IMR-90 (cell line): ENCODE results near the gene C20orf144. TPM values are rescaled to one million over a fixed set of nuclear protein-coding genes. Genes with fewer than 3 reads are reported as not detected.
"Not testable (repeated sequence)": the region's sequence is repeated elsewhere in the genome, so short reads cannot be mapped to it uniquely, and the experiment has no call there.

ENCODE experiments used
- ATAC-seq: fragments of 200-7000 bp; cut with Tn5 transposase; 2 replicates; pipeline ENCODE4 v1.9.1; 2020; ENCODE audit warnings: low read depth, mild to moderate bottlenecking, moderate library complexity
- BruUV-seq: library from RNA; stranded (reverse); fragments of 400-500 nt; replicated peaks from 2 replicates; lab custom pipeline; 2021; lab: Mats Ljungman, UMichigan
- CTCF ChIA-PET: fragments of 300-600 bp; formaldehyde crosslinking; extraction: SDS; loops from one replicate; lab custom pipeline; 2021; ENCODE audit warnings: antibody characterized with exemption; lab: Yijun Ruan, JAX
- POLR2A ChIA-PET: fragments of 300-600 bp; sonication (Branson Sonifier 250); formaldehyde crosslinking; loops from one replicate; lab custom pipeline; 2022; ENCODE audit warnings: antibody characterized with exemption; ENCODE audit not compliant: unreplicated experiment; lab: Charles Lee
- DNase-seq: peaks from one replicate; pipeline ENCODE4 v3.0.0; 2013
- H2AFZ ChIP-seq: replicated peaks from 2 replicates; pipeline ENCODE3; 2013; ENCODE audit warnings: low read length, mild to moderate bottlenecking; ENCODE audit not compliant: poor library complexity
- H2AK5ac ChIP-seq: 2 replicates; pipeline ENCODE4 v1.6.1; 2013; ENCODE audit warnings: low read depth, low read length, inconsistent platforms
- H2AK9ac ChIP-seq: replicated peaks from 2 replicates; pipeline ENCODE3; 2013; ENCODE audit warnings: mild to moderate bottlenecking, low read depth, low read length, moderate library complexity; ENCODE audit not compliant: poor library complexity
- H2BK120ac ChIP-seq: 2 replicates; pipeline ENCODE4 v1.6.1; 2013; ENCODE audit warnings: low read depth, low read length, inconsistent platforms
- H2BK15ac ChIP-seq: 3 replicates; pipeline ENCODE4 v1.6.1; 2013; ENCODE audit warnings: low read depth, low read length, inconsistent platforms
- H2BK20ac ChIP-seq: 2 replicates; pipeline ENCODE4 v1.6.1; 2013; ENCODE audit warnings: low read depth, mild to moderate bottlenecking, inconsistent platforms, low read length, moderate library complexity
- H2BK5ac ChIP-seq: 2 replicates; pipeline ENCODE4 v1.6.1; 2013; ENCODE audit warnings: mild to moderate bottlenecking, low read depth, low read length, inconsistent platforms; ENCODE audit not compliant: poor library complexity, severe bottlenecking
- H3K14ac ChIP-seq: replicated peaks from 2 replicates; pipeline ENCODE4 v1.6.1; 2013; ENCODE audit warnings: low read depth, low read length, inconsistent platforms
- H3K18ac ChIP-seq: 2 replicates; pipeline ENCODE4 v1.6.1; 2013; ENCODE audit warnings: low read depth, low read length, control low read depth
- H3K23ac ChIP-seq: 2 replicates; pipeline ENCODE4 v1.6.1; 2013; ENCODE audit warnings: low read depth, low read length, inconsistent platforms
- H3K27ac ChIP-seq: 2 replicates; pipeline ENCODE4 v1.5.1; 2013; ENCODE audit warnings: mild to moderate bottlenecking, control low read depth, low read length; ENCODE audit not compliant: insufficient read depth
- H3K27me3 ChIP-seq: 2 replicates; pipeline ENCODE4 v1.6.1; 2013; ENCODE audit warnings: low read length; ENCODE audit not compliant: control insufficient read depth, insufficient read depth
- H3K36me3 ChIP-seq: 2 replicates; pipeline ENCODE4 v1.6.1; 2013; ENCODE audit warnings: low read length, mixed read lengths; ENCODE audit not compliant: control insufficient read depth, insufficient read depth
- H3K4ac ChIP-seq: 2 replicates; pipeline ENCODE4 v1.6.1; 2013; ENCODE audit warnings: low read depth, low read length, inconsistent platforms
- H3K4me1 ChIP-seq: 2 replicates; pipeline ENCODE4 v1.6.1; 2013; ENCODE audit warnings: low read length, mixed read lengths; ENCODE audit not compliant: control insufficient read depth, insufficient read depth
- H3K4me2 ChIP-seq: 2 replicates; pipeline ENCODE4 v1.6.1; 2013; ENCODE audit warnings: low read depth, mild to moderate bottlenecking, control low read depth, low read length, moderate library complexity
- H3K4me3 ChIP-seq: 2 replicates; pipeline ENCODE4 v1.5.1; 2013; ENCODE audit warnings: low read depth, mild to moderate bottlenecking, control low read depth, low read length, moderate library complexity; ENCODE audit not compliant: insufficient read depth
- H3K56ac ChIP-seq: 2 replicates; pipeline ENCODE4 v1.6.1; 2013; ENCODE audit warnings: low read length, inconsistent platforms; ENCODE audit not compliant: insufficient read depth; ENCODE audit errors: extremely low read depth
- H3K79me1 ChIP-seq, 2 experiments: 2 replicates each; pipeline ENCODE4 v1.6.1; 2013; ENCODE audit warnings: low read length in 2 of 2, inconsistent platforms in 1 of 2, low read depth in 1 of 2
- H3K9ac ChIP-seq: 2 replicates; pipeline ENCODE4 v1.6.1; 2013; ENCODE audit warnings: low read depth, low read length, control low read depth
- H3K9me1 ChIP-seq: 2 replicates; pipeline ENCODE4 v1.6.1; 2013; ENCODE audit warnings: low read length, inconsistent platforms; ENCODE audit not compliant: insufficient read depth
- H3K9me3 ChIP-seq: 2 replicates; pipeline ENCODE4 v1.6.1; 2013; ENCODE audit warnings: low read length; ENCODE audit not compliant: control insufficient read depth, insufficient read depth
- H4K20me1 ChIP-seq: 2 replicates; pipeline ENCODE4 v1.6.1; 2013; ENCODE audit warnings: low read length, inconsistent platforms; ENCODE audit not compliant: insufficient read depth
- H4K5ac ChIP-seq: 2 replicates; pipeline ENCODE4 v1.6.1; 2013; ENCODE audit warnings: mild to moderate bottlenecking, low read depth, low read length, control low read depth
- H4K8ac ChIP-seq, 2 experiments: 2 replicates each; pipeline ENCODE4 v1.6.1; 2013; ENCODE audit warnings: low read depth in 2 of 2, low read length in 2 of 2, control low read depth in 1 of 2, inconsistent platforms in 1 of 2
- H4K91ac ChIP-seq: 2 replicates; pipeline ENCODE4 v1.6.1; 2013; ENCODE audit warnings: low read depth, low read length, inconsistent platforms; ENCODE audit not compliant: insufficient read depth
- WGBS, 2 experiments: methylation state at CpG; one replicate each; pipeline versions ENCODE4 v1.1.5 to v1.1.7; 2013; ENCODE audit warnings: missing lambda C conversion rate in 2 of 2; ENCODE audit not compliant: insufficient read length in 1 of 2; ENCODE audit errors: extremely low coverage in 2 of 2; 5-methylcytosine and 5-hydroxymethylcytosine counted together
- dilution Hi-C: fragments of 300-500 bp; cut with HindIII; formaldehyde crosslinking; loops from one replicate; pipeline ENCODE4 v1.14.3; 2018; ENCODE audit warnings: low sequenced_read_pairs; ENCODE audit not compliant: unreplicated experiment
- in situ Hi-C: fragments of 300-500 bp; cut with MboI; formaldehyde crosslinking; loops from 3 replicates; pipeline ENCODE4 v1.14.3; 2019; ENCODE audit warnings: low sequenced_read_pairs, inconsistent platforms, mixed read lengths
- intact Hi-C: fragments of 100-400 bp; cut with micrococcal nuclease; formaldehyde crosslinking; loops from 2 replicates; pipeline ENCODE4 v1.10.0; 2022
- polyA plus RNA-seq, 3 experiments: library from polyadenylated mRNA; depleted of rRNA; stranded (reverse); fragments of >200 nt; gene quantifications; 2 replicates each; pipeline ENCODE4 v1.2.3, GENCODE V29; 2012; ENCODE audit warnings: low replicate concordance in 1 of 3
- total RNA-seq: library from RNA; depleted of rRNA; stranded (reverse); fragments of >200 nt; gene quantifications from 2 replicates; pipeline ENCODE4 v1.2.3, GENCODE V29; 2012

The C20orf144 gene
- total and polyA plus RNA-seq, 2 of the 4 experiments (the other 2 are of a cell fraction): under 0.01 to 0.19 TPM

DNA sequence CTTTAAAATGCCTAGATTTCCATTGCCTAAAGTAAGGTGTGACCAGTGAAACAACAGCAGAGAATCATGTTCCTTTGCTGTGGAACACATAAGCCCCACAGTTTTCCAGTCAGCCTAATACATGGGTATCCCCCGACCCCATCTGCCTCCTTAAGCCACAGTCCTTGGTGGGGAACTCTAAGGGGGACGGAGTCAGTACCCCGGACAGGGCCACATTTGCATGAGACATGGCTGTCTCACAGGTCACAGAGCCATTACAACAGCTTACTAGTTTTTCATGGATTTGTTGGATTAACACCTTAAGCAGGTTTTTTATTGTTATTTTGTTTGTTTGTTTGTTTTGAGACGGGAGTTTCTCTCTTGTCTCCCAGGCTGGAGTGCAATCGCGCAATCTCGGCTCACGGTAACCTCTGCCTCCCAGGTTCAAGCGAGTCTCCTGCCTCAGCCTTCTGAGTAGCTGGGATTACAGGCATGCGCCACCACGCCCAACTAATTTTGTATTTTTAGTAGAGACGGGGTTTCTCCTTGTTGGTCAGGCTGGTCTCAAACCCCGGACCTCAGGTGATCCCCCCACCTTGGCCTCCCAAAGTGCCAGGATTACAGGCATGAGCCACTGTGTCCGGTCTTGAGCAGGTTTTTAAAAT is 15.0 kb upstream of the C20orf144 start:
- not testable (repeated sequence) for H3K14ac ChIP-seq, H3K4me2 ChIP-seq

More for the DNA sequence above, 15.0 kb upstream of the C20orf144 start:
- H3K79me1 ChIP-seq, H4K5ac ChIP-seq, H2AK5ac ChIP-seq, ATAC-seq, dilution Hi-C loops, H2BK120ac ChIP-seq, H3K4me1 ChIP-seq, H2BK5ac ChIP-seq, H2AK9ac ChIP-seq, H2BK15ac ChIP-seq, in situ Hi-C loops, H3K9ac ChIP-seq, DNase-seq, H3K4ac ChIP-seq, H3K9me3 ChIP-seq, H4K8ac ChIP-seq, H3K18ac ChIP-seq, H4K91ac ChIP-seq, H2AFZ ChIP-seq, H2BK20ac ChIP-seq, intact Hi-C loops, H3K4me3 ChIP-seq, H4K20me1 ChIP-seq, POLR2A ChIA-PET, H3K56ac ChIP-seq, H3K27me3 ChIP-seq, BruUV-seq, H3K27ac ChIP-seq, H3K23ac ChIP-seq: not testable (repeated sequence)
- WGBS, 2 experiments: no CpG with 5 or more reads among the region's 14 CpGs
- peaks cover 27% of the 10 kb centered on the region for H3K36me3 ChIP-seq
- CTCF ChIA-PET: interaction anchor here (0.6 kb wide), 1 partner anchor 194 kb away, joined by 4 read pairs; no protein-coding TSS in a partner anchor
- peaks cover 14% of the 10 kb centered on the region; the same call in 1 of the 2 replicates for H3K9me1 ChIP-seq
